Stimulated activated CD4-positive, alpha-beta T cell treated with anti-CD3 and anti-CD28 coated beads, Interleukin-12 subunit alpha, Interleukin-12 subunit beta, amount 100 ng/mL, for 4 hours (primary cell): ENCODE measurements around the gene ZFP36L1.
A peak's percentile ranks its signal among the peaks of the same experiment; 100 is the strongest.
"Not testable (repeated sequence)": the region's sequence is repeated elsewhere in the genome, so short reads cannot be mapped to it uniquely, and the experiment has no call there.

Experiments
- DNase-seq: peaks from one replicate; pipeline ENCODE4 v3.0.0-alpha.2; 2020

The ZFP36L1 gene

DNA sequence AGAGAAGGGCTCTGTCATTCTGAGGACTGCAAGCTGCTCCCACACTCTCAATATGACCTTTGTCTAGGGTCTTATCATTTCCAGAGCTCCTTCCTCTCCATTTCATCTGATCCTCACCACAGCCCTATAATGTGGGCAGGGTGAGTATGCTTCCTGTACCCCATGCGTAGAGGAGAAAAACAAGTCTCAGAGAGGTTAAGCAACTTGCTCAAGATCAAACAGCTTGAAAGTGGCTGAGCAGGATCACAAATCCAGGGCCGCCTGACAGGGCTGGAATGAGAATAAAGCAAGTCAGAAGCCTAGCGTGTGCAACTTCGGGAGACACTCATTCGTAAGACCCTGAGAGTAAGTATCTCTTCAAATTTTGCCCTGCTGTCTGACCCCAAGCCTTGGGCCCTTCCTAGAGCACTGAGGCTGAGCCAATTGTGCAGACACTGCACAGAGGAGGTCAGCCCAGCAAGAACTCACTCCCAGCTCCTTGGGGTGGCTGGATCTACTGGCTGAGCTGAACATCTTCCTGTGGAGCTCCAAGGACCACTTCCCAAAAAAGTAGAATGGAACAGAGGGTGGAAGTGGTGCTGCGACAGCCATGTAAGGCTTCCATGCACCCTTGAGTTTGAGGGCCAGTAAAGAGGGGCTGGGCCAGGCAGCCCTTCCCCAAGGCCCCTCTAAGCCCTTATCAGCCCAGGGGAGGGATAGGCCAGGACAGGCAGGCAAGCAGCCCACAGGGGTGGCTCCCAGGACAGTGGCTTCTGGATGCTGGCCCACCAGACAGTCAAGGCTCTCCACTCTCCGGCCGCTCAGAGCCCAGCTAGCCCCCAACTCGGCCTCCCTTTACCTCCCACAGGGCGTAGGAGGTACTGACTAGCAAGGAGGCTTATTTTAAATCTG lies 10.5 kb downstream of the ZFP36L1 start:
- no peak for DNase-seq

GRCh38 chr14:68781161-68782021 lies 11.5 kb downstream of the ZFP36L1 start:
- DNase-seq: peak; percentile 11

GRCh38 chr14:68780358-68781160 lies 12.3 kb downstream of the ZFP36L1 start:
- DNase-seq: peak; percentile 13

DNA sequence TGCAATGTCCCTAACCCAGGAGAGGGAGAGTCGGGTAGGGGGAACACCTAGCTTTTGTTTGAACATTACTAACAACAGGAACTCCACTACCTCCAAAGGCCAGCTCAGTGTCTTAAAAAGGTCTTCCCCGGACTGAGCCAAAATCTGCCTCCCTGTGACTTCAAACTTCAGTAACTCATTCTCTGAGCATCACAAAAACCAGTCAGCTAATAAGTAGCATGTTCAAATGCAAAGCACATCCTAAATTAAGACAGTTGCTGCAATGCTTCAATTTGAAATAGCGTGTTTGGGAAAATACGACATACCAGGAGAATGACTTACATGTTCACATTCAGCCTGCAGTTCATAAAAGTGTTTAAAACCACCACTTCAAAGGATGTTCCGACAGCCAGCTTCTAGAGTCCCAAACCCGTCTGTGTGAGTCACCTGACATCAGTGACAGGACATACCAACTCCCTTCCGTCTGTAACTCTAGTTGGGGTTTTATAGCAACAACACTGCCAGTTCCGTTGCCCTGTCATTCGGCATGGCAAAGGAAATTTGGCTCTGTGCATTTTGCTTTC lies 13.0 kb downstream of the ZFP36L1 start:
- peak; percentile 15 for DNase-seq

GRCh38 chr14:68777644-68778043 lies 15.2 kb downstream of the ZFP36L1 start:
- no peak for DNase-seq

DNA sequence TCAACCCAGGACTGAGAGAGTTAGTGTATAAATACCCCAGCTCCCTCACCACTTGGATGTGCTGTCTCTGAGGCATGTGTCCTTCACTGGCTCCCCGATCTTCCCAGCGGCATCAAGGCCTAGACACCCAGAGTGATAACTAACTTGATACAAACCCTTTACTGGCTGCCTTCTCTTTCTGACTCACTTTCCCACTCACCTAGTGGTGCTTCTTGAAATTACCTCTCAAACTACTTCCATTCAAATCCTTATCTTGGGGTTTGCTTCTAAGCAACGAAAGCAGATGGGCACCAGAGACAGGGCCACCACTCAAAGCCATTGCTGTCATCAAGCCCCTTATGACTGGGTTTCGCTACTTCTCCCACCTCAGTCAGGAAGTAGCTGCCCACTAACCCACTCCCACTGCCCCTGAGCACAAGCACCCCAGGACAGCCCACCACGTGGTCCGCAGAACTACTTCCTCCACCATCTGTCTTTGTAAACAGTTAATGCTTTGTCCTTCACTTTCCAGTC lies 17.2 kb downstream of the ZFP36L1 start:
- DNase-seq: no peak

DNA sequence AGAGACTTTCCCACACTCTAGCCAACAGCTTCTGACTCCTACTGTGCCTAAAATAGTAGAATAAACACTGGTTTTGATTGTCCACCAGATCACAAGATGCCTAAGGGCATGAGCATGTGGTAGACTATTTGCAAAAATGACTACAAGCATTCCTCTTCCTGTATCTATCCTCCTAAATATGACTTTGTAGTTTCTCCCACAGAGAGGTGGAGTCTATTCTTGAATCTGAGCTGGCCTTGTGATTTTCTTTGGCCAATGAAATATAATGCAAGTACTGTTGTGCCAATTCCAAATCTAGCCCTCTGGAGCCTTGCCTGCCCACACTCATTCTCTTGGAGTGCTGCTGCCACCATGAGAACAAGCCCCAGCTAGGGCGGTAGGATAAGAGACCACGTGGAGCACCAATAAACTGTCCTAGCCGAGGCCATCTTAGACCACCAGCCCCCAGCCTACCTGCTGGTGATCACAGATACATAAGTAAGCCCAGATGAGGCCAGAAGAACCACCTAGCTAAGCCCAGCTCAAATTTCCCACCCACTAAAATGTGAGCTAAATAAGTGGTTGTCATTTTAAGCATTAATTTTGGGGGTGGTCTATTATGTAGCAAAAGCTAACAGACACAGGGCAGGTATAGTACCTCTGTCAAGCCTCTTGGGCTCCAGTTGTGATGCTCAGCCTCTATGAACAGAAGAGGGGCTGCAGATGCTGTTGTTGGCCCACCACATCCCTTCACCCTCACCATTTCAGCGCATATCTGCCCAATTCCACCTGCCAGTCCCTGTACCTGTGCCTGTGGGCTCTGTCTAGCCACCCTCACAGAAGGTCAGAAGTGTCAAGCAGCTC lies 17.9 kb downstream of the ZFP36L1 start:
- DNase-seq: no peak

GRCh38 chr14:68772761-68773381 lies 20.0 kb downstream of the ZFP36L1 start:
- no peak for DNase-seq

DNA sequence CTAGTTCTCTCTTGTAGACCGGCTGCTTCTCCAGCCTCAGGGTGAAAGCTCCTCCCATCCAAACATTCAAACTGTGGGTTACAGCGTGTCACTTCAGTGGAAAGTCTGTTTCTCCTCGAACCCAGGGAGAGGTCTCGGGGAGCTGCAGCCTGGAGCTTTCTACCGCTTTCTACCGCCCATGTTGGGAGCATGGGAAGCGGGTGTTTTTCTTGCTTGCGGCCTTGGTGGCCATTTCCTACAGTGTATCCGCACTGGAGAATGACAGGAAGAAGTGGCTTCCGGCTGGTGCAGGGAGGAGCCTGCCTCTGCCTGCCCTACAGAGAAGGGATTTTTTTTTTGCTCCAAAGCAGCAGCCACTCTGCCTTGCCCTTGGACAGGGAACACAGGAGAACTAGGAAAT lies 21.2 kb downstream of the ZFP36L1 start:
- no peak for DNase-seq

GRCh38 chr14:68770553-68771286 lies 22.1 kb downstream of the ZFP36L1 start:
- no peak for DNase-seq

DNA sequence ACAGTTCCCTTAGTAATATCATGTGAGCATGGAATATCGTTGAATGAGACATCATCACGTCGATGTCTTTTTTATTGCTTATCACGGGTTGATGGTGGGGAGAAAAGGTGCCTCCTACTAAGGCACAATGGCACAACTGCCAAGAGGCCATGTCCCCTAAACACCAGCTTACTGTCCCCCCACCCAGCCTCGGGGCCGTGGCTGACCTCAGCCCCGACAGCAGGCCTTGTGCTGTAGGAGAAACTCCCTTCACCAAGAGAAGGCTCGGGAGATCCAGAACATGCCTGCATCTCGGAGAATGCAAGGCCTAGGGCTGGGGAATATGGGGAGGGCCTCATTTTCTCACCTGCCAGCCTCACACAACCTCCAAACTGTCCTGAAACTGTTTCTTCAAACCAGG lies 22.8 kb downstream of the ZFP36L1 start:
- no peak for DNase-seq

DNA sequence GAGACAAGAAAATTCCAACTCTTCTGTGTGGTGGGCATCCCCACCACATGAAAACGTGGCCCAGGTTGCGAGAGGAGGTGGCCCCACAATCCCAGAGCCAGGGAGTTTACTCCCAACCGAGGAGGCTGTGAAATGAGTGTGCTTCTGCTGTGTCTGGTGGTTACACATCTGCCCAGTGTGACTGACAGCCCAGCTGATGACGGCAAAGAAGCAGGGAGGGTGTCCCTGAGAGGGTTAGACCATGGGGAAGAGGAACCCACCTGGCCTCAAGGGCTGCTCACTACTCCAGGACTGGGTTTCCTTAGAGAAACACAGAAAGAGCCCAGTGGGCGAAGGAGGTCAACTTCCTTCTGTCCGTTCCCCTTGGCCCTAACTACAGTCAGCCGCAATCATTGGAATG lies 24.6 kb downstream of the ZFP36L1 start:
- no peak for DNase-seq

- no peak for DNase-seq
These were observed 25.6 kb downstream of the ZFP36L1 start for GRCh38 chr14:68767248-68767645.

GRCh38 chr14:68766299-68767247 lies 26.3 kb downstream of the ZFP36L1 start:
- no peak for DNase-seq

DNA sequence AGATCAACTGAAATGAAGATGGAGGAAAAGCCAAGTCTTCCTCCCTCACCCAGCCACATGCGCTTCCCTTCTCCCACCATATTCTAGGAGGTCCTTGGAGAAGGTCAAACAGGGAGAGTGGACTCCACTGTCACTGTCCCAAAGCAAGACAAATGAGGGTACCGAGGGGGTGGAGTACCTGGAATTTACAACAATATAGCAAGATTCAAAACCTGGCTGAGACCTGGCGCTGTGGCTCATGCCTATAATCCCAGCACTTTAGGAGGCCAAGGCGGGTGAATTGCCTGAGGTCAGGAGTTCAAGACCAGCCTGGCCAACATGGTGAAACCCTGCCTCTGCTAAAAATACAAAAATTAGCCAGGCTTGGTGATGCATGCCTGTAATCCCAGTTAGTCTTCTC lies 29.0 kb downstream of the ZFP36L1 start:
- not testable (repeated sequence) for DNase-seq

DNA sequence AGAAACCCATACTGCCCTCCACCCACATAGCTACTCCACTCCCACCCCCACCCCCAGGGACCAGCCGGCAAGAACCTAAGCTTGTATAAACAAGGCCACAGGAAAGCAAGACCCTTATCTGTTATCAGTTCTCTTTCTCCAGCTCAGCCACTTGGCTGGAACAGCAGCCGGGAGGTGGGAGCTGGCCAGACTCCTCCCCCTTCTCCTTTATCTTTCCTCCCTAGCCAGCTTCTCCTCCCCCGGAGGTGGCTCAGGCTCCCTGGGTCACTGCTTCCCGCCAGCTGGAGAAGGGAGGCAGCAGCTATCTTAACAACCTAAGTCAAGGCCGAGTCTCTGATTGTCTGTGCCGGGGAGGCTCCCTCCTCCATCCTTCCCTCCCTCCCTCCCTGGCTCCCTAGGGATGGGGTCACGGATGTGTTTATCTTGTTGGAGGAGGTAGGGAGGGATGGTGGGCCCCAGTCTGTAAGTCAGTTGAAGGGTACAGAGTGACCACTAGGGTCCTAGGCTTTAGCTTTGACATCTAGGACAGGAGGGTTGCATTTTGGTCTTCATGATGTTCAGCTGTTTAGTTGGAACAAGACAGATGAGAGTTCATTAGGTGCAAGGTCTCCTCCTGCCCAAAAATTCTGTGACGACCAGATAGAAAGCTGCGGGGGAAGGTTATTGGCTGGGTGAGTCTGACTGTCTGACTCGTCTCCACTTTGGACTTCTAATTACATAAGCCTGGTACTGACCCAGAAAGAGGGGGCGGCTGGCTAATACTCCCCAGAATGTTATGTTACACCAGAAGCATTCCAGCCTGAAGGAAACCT lies 29.7 kb downstream of the ZFP36L1 start:
- no peak for DNase-seq

DNA sequence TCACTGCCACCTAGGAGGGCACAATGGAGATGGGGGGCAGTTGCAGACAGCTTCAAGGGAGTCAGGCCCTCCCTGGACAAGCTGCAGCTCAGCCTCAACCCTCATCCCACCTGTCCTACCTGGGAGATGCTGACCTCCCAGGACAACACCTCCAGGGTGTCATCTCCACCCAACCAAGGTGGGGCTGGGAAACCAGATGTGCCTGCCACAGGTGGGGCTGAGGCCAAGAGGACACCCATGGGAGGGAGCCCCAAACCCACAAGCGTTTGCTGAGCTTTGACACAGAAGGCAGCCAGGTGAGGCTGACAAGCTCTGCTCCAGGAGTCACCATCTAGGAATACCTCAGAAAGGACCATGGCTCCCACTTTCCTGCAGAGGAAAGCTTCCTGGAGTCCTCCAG lies 31.5 kb downstream of the ZFP36L1 start:
- DNase-seq: no peak

- DNase-seq: no peak
These were observed 32.1 kb downstream of the ZFP36L1 start for GRCh38 chr14:68760761-68761160.
